BJ (cell line): ENCODE measurements around the gene SP7. TPM values are rescaled to one million over a fixed set of nuclear protein-coding genes. Genes with fewer than 3 reads are reported as not detected.
"Not testable (repeated sequence)": the region's sequence is repeated elsewhere in the genome, so short reads cannot be mapped to it uniquely, and the experiment has no call there.

Source experiments
- CTCF ChIA-PET: fragments of 350-600 bp; formaldehyde crosslinking; extraction: SDS; loops from one replicate; lab custom pipeline; 2021; ENCODE audit warnings: antibody characterized with exemption, inconsistent platforms; lab: Yijun Ruan, JAX
- POLR2A ChIA-PET: fragments of 300-600 bp; sonication (Branson Sonifier 250); formaldehyde crosslinking; extraction: SDS; loops from one replicate; lab custom pipeline; 2021; ENCODE audit warnings: antibody characterized with exemption; lab: Charles Lee
- DNase-seq: peaks from one replicate; pipeline ENCODE4 v3.0.0-alpha.2; 2011; ENCODE audit warnings: low read depth
- H3K27me3 ChIP-seq: 2 replicates; pipeline ENCODE4 v1.6.0; 2011; ENCODE audit warnings: low read length; ENCODE audit not compliant: control insufficient read depth, insufficient read depth
- H3K36me3 ChIP-seq: 2 replicates; pipeline ENCODE4 v1.5.1; 2011; ENCODE audit warnings: low read length; ENCODE audit not compliant: control insufficient read depth, insufficient read depth
- H3K4me3 ChIP-seq: 2 replicates; pipeline ENCODE4 v1.5.1; 2011; ENCODE audit warnings: low read depth, mild to moderate bottlenecking, control low read depth, low read length
- polyA plus RNA-seq: library from polyadenylated mRNA; depleted of rRNA; stranded (reverse); fragments of >200 nt; gene quantifications from 2 replicates; pipeline ENCODE4 v1.2.3, GENCODE V29; 2011
- TF ChIP-seq, protein P1 (sequence below): IDR thresholded peaks from 2 replicates; pipeline ENCODE4 v1.5.1; 2011; ENCODE audit warnings: low read depth, mild to moderate bottlenecking, control low read depth, inconsistent platforms, low read length, moderate library complexity; ENCODE audit not compliant: insufficient read depth

SP7 gene
- polyA plus RNA-seq, 1 experiment, result not detected

DNA sequence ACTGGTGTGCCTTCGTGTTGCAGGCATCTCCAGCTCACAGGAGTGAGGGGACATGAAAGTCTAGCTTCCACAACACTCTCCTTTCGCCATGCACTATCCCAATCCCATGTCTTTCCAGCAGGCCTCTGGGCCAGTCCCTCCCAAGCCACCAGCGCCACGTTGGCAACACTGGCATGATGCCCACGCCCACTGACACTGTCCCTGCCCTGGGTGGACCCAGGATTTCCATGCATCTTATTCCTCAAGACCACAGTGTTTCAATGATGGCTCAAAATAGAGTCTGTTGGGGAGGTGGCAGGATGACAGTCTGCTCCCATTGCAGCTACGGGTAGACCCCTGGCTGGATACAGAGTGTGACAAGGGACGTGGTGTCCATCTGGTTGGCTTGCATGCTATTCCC, 2.3 kb downstream of the SP7 start:
- no peak overlapping the region for H3K4me3 ChIP-seq
- POLR2A ChIA-PET, result no interaction called here
- peaks cover 42% of the 10 kb centered on the region for H3K27me3 ChIP-seq
- DNase-seq, result no peak
- TF ChIP-seq, protein P1, sequence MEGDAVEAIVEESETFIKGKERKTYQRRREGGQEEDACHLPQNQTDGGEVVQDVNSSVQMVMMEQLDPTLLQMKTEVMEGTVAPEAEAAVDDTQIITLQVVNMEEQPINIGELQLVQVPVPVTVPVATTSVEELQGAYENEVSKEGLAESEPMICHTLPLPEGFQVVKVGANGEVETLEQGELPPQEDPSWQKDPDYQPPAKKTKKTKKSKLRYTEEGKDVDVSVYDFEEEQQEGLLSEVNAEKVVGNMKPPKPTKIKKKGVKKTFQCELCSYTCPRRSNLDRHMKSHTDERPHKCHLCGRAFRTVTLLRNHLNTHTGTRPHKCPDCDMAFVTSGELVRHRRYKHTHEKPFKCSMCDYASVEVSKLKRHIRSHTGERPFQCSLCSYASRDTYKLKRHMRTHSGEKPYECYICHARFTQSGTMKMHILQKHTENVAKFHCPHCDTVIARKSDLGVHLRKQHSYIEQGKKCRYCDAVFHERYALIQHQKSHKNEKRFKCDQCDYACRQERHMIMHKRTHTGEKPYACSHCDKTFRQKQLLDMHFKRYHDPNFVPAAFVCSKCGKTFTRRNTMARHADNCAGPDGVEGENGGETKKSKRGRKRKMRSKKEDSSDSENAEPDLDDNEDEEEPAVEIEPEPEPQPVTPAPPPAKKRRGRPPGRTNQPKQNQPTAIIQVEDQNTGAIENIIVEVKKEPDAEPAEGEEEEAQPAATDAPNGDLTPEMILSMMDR, result no peak
- H3K36me3 ChIP-seq, result no peaks in the 10 kb centered on the region
- CTCF ChIA-PET, result interaction anchor here (1.2 to 3.1 kb wide), 4 partner anchors 9 to 19 kb away, joined by 3 to 14 read pairs (median 7); partner anchors contain the start of gene AAAS

DNA sequence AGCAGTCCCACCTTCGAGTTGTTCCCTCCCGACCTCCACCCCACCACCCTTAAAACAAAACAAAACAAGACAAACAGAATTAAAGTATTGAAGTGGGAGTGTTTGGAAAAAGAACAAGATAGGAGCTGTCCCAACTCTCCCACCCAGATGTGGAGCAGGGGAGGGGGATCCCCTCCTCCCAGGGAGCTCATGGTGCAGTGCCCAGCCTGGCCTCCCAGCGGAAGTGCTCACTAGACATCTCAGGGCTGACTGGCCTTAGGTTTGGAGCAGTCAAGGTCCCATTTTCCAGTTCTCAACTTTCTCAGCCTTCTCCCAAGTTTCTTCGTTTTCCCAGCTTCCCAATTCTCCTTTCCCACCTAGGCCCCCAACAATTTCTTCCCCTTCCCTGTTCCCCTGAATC, 2.9 kb downstream of the SP7 start:
- CTCF ChIA-PET, result interaction anchor here (1.2 to 3.1 kb wide), 4 partner anchors 9 to 19 kb away, joined by 3 to 14 read pairs (median 7); partner anchors contain the start of gene AAAS
- POLR2A ChIA-PET, result no interaction called here
- H3K36me3 ChIP-seq, result no peaks in the 10 kb centered on the region
- TF ChIP-seq, protein P1, result no peak
- DNase-seq, result no peak
- peaks cover 37% of the 10 kb centered on the region for H3K27me3 ChIP-seq
- no peak overlapping the region for H3K4me3 ChIP-seq

GRCh38 chr12:53332744-53333143, 3.4 kb downstream of the SP7 start:
- no peak for DNase-seq
- CTCF ChIA-PET, result interaction anchor here (1.3 to 12.8 kb wide), 4 partner anchors 9 to 12 kb away, joined by 3 to 210 read pairs (median 8); partner anchors contain the start of gene AAAS
- H3K27me3 ChIP-seq, result peaks cover 37% of the 10 kb centered on the region

GRCh38 chr12:53332339-53332738, 3.8 kb downstream of the SP7 start:
- CTCF ChIA-PET, result interaction anchor here (1.4 to 12.8 kb wide), 4 partner anchors 9 to 20 kb away, joined by 3 to 210 read pairs (median 8); partner anchors contain the start of gene AAAS
- POLR2A ChIA-PET, result interaction anchor here (0.6 kb wide), 1 partner anchor 24 kb away, joined by 3 read pairs; no protein-coding TSS in a partner anchor
- not testable (repeated sequence) for H3K36me3 ChIP-seq

More at GRCh38 chr12:53332744-53333143, 3.4 kb downstream of the SP7 start:
- POLR2A ChIA-PET, result interaction anchor here (0.6 kb wide), 1 partner anchor 23 kb away, joined by 3 read pairs; no protein-coding TSS in a partner anchor
- TF ChIP-seq, protein P1, result no peak
- no peak overlapping the region for H3K4me3 ChIP-seq
- H3K36me3 ChIP-seq, result no peaks in the 10 kb centered on the region

DNA sequence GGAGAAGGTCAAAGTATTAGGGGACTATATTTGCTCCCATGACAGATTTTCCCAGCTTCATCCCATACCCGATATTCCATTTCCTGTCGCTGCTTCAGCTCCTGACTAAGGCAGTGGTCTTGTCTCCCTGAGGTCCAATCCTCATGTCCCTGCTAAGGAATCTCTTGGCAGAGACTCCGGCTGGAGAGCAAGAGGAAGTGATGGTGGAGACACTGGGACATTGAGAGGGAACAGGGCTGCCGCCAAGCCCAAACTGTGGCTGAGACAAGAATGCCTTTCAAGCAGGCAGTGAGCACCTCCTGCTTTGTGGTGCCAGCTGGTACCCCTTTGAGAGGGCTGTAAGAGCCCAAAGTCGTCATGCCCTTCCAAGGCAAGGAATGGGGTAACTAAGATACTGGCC, 5.5 kb downstream of the SP7 start:
- Histone ChIP-seq H3K36me3 (no peaks in the 10 kb centered on the region), H3K4me3 (no peak overlapping the region), H3K27me3 (peaks cover 25% of the 10 kb centered on the region)
- CTCF ChIA-PET, result interaction anchor here (0.8 to 12.8 kb wide), 5 partner anchors 9 to 170 kb away, joined by 3 to 210 read pairs (median 5); partner anchors contain the start of genes AAAS, SP1 and TARBP2
- TF ChIP-seq, protein P1, result no peak
- POLR2A ChIA-PET, result no interaction called here
- DNase-seq, result no peak

More at GRCh38 chr12:53332339-53332738, 3.8 kb downstream of the SP7 start:
- not testable (repeated sequence) for DNase-seq, H3K4me3 ChIP-seq
- peaks cover 34% of the 10 kb centered on the region for H3K27me3 ChIP-seq
